ENCODE data around the gene NLRC4. TPM values are rescaled to one million over a fixed set of nuclear protein-coding genes. Genes with fewer than 3 reads are reported as not detected.

NLRC4 gene
- polyA plus RNA-seq, 1 donor (not counting 4 experiments of a cell fraction or from before 2014, with no cell fraction given) = not detected

DNA sequence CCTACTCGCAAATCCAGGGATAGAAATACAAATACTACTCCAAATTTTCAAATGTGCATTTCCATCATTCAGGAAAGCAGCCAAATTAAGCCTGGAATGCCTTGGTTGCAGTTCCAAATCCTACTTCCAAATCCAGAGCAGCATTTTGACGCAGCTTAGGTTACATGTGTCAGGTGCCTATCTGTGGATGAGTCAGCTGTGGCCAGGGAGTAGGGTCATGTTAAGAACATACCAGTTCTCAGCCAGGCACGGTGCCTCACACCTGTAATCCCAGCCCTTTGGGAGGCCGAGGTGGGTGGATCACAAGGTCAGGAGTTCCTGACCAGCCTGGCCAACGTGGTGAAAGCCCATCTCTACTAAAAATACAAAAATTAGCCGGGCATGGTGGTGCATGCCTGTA lies 82.0 kb downstream of the NLRC4 start:
- FAIRE-seq (no peak), DNase-seq (ENCODE audit: low read depth, low spot score) (no peak)
- Histone ChIP-seq H3K4me3 (ENCODE audit: control insufficient read depth in 2 of 3, extremely low read depth in 1 of 3, insufficient read depth in 2 of 3, low read depth in 1 of 3, low read length in 3 of 3) (no peak overlapping the region), H3K9ac (ENCODE audit: control insufficient read depth, extremely low read depth, insufficient read depth, low read length) (no peak overlapping the region), H3K79me2 (ENCODE audit: control insufficient read depth, insufficient read depth, low read length) (no peaks in the 10 kb centered on the region), H4K20me1 (ENCODE audit: control insufficient read depth, extremely low read depth, insufficient read depth, low read length) (no peaks in the 10 kb centered on the region), H3K9me3 (ENCODE audit: control insufficient read depth, low read depth, low read length) (no peaks in the 10 kb centered on the region), H3K36me3 (ENCODE audit: control insufficient read depth in 2 of 2, extremely low read depth in 1 of 2, insufficient read depth in 2 of 2, low read length in 2 of 2) (peaks cover 4 to 7% of the 10 kb centered on the region in 2 experiments), H3K4me1 (ENCODE audit: control insufficient read depth, extremely low read depth, insufficient read depth, low read length) (no peaks in the 10 kb centered on the region), H2AFZ (ENCODE audit: control insufficient read depth, low read length) (no peak overlapping the region), H3K27me3 (ENCODE audit: control insufficient read depth, extremely low read depth, insufficient read depth, low read length) (no peaks in the 10 kb centered on the region), H3K9me1 (ENCODE audit: control insufficient read depth, extremely low read depth, insufficient read depth, low read length) (no peaks in the 10 kb centered on the region), H3K27ac (ENCODE audit: control insufficient read depth, insufficient read depth, low read length) (no peak overlapping the region), H3K4me2 (ENCODE audit: control insufficient read depth, extremely low read depth, insufficient read depth, low read depth, low read length) (no peak overlapping the region)
- dilution Hi-C loops (cut with MboI; ENCODE audit: extremely low pct_ligation_motif_present, low sequenced_read_pairs) = no loop called here
- TF ChIP-seq EZH2 (IDR thresholded peaks at IDR 0.05; ENCODE audit: low read length) (no peak), CTCF (optimal IDR thresholded peaks at IDR 0.05 in 1 of 3, IDR thresholded peaks at IDR 0.05 in 1 of 3, conservative IDR thresholded peaks at IDR 0.05 in 1 of 3; ENCODE audit: extremely low read depth in 1 of 3, insufficient read depth in 2 of 3, low read length in 3 of 3) (no peak)

Small RNA genes lying within 50 kb of the gene (small RNA-seq; reads per million reads assigned to genes)
- 0 to 0.25 (median 0.07) reads per million in 3 experiments for gene RNU6-647P (ENCODE audit: insufficient read length in 3 of 3, low read depth in 3 of 3, low replicate concordance in 1 of 3)

Other genes starting within 250 kb of the NLRC4 start
- 76.9 to 117 TPM (median 96.1 TPM) in 3 replicates for gene DPY30, start 225.1 kb downstream of the NLRC4 start, polyA plus RNA-seq
- gene SPAST, start 201.3 kb downstream of the NLRC4 start, polyA plus RNA-seq = 5.8 to 9.5 TPM (median 7.3 TPM) in 3 replicates
- gene SLC30A6, start 99.0 kb downstream of the NLRC4 start, polyA plus RNA-seq = 19.9 to 32.1 TPM (median 22.9 TPM) in 3 replicates
- 6.7 to 22.7 TPM (median 11.1 TPM) in 3 replicates for gene YIPF4, start 13.0 kb upstream of the NLRC4 start, polyA plus RNA-seq
- 41.0 to 62.6 TPM (median 57.0 TPM) in 3 replicates for gene BIRC6, start 92.1 kb upstream of the NLRC4 start, polyA plus RNA-seq

Measured in keratinocyte (primary cell).